ENCODE data around the gene LRRC15.

The LRRC15 gene

DNA sequence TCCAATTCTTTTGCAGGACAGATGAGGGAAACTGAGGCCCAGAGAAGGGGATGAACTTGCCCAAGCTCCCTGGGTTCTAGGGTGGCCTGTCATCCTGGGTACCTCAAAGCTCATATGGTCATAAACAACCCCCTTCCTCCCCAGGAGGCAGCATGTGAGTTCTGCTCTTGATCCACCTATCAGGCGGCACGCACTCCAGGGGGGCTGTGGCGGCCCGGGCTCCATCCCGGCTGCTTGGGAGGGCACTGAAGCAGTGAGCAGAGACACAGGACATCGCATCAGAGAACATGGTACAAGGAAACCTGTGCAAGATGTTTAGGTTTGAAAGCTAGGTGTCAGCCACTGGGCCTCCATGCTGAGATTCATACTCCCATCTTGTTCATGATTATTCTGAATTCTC is 52.6 kb downstream of the LRRC15 start:
- no peak for DNase-seq (ENCODE audit: low read depth)

DNA sequence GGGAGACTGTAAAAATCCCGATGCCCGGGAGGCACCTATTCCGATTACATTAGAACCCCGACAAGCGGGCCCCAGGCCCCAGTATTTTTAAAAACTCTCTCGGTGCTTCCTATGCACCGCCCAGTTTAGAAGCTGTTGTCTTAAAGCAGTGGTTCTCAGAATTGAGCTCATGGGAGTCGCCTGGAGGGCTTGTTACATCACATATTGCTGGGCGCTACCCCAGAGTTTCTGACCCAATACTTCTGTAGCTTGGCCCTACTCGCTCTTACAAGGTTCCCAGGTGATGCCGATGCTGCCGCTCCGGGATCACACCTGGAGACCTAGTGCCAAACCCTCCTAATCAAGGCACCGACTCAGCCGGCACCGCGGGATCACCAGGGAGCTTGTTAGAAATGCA is 53.6 kb downstream of the LRRC15 start:
- no peak for DNase-seq (ENCODE audit: low read depth)

DNA sequence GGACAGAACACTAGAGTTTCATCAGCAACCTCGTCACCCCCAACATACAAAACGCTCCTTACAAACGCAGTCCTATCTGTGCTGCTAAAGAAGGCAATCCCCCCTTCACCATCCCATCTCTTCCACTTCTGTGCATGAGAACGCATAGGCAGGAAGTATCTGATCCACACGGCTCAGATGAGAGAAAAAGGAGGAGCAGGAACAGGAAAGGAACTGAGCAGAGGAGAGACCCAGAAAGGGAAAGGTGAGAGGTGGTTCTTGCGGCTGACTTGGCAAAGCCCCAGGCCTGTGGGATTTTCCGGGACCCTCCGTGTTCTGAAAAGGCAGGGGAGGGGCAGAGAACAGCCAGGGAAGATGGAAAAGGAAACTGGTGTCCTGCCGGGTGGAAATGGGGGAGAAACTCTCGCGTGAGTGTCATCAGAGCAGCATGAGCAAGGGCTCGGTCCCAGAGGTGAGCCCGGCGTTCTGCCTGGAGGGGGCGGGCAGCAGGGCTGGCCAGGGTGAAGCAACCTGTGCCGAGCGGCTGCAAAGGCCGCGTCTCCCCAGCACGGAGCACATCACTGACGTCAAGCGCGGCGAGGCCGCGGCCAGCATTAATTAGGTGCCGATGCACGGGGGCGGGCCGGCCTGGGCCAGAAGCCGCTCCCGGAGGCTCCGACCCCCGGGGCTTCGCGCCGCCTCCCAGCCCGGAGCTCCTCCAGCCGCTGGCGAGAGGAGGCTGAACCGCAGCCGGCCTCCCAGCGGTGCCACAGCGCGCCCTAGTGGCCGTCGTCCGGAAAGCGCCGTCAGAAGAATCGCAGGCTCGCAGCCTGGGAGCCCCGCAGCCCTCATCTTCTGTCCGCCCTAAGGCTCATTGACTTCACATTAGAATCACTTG is 54.2 kb downstream of the LRRC15 start:
- peak; percentile 80 for DNase-seq (ENCODE audit: low read depth)

DNA sequence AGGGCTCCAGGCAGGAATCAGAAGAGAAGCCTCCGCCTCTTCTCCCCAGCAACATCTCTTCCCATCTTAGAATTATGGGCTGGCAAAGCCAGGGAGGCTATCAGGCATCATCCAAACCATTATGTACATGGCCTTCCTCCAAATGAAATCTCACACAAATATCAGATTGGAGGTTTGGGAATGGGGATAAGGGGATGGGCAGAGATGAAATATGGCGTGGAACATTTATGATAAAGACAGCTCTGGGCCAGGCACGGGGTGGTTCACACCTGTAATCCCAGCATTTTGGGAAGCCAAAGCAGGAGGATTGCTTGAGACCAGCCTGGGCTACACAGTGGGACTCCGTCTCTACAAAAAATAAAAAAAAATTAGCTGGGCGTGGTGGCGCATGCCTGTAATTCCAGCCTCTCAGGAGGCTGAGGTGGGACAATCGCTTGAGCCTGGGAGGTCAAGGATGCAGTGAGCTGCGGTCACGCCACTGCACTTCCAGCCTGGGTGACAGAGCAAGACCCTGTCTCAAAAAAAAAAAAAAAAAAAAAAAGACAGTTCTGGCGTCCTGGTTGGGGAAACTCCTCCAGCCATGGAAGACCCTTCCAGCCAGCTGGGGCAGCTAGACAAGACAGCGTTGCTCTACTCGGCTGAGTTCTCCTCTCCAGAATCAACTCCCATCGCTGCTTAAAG is 55.0 kb downstream of the LRRC15 start:
- DNase-seq (ENCODE audit: low read depth) = no peak

DNA sequence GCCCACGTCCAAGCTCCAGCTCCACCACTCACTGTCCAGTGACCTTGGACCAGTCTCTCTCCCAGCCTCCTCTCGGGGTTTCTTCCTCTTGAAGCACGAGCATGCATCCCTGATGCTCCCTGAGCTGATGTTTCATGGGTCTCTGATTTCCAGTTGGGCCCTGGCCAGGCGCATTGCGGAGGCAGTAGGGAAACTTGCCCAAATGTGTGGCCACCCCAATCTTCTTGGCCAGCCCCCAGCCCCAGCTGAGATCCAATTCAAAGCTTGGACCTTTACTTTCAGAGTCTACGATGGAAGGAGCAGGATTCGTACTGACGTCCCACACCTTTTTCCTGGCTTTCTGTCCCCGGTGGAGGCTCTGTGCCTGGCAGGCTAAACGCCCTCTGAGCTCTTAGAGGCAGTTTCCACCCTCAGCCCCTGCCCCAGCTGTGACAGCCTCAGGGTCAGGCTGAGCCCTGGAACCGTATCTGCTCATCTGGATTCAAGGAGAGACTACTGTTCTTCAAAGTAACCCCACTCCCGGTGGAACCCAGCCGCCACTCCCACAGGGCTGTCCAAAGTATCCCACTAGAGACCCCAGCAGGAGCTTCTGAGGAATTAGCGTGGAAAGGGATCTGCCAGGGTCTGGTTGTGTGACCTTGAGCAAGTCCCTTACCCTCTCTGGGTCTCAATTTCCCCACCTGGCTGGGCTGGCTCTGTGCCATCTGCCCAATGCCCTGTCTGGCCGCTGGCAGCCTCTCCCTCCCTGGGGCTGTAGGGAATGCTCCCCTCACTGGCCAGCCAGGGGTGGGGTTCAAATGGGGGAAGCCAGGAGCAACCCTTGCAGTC is 55.8 kb downstream of the LRRC15 start:
- DNase-seq (ENCODE audit: low read depth) = no peak

- DNase-seq (ENCODE audit: low read depth) = no peak
Observed at GRCh38 chr3:194312743-194313281, 56.7 kb downstream of the LRRC15 start.

GRCh38 chr3:194312186-194312742 is 57.3 kb downstream of the LRRC15 start:
- no peak for DNase-seq (ENCODE audit: low read depth)

DNA sequence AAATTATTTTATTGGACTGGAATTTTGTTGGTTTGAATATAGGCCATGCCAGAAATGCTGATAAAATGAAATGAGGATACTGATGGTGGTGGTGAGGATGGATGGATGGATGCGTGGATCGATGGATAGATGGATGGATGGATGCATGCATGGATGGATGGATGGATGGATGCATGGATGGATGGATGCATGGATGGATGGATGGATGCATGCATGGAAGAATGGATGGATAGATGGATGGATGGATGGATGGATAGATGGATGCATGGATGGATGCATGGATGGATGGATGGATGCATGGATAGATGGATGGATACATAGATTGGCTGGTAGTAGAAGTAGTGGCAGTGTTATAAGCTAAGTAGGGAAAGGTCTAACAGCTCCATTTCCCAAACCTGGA is 58.5 kb downstream of the LRRC15 start:
- DNase-seq (ENCODE audit: low read depth) = no peak

DNA sequence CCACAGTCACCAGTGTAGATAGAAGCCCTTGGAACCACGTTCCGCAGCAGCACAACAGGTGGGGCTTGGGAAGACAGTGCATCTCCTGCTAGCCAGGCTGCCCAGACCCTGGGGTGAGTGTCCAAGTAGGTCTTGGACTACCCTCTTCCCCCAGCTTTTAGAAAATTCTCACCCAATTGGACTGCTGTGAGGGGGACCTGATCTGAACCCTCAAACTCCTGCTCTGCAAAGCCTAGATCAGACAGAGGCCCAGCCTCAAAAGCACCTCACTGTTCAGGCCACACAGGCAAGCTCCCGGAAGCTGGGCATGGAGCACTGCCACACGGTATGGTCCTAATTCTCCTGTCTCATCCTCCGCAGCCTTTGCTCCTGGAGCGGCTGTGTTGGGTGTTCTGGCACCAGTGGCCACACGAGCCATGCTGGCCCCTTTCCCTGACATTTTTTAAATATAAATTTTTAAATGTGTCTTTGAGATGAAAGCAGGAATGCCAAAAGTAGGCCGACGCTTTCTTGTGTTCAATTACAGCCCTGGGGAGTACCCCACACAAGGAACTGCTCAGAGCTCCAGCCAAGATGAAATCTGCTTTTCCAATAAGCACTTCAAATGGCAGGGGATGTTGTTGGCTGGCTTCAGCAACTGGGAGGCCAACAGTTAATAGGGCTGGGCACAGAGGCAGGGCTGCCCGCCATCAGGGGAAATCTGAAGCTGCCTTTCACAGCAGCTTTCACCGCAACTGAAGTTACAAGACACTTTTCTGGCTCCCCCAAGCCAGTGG is 59.3 kb downstream of the LRRC15 start:
- DNase-seq (ENCODE audit: low read depth) = no peak

DNA sequence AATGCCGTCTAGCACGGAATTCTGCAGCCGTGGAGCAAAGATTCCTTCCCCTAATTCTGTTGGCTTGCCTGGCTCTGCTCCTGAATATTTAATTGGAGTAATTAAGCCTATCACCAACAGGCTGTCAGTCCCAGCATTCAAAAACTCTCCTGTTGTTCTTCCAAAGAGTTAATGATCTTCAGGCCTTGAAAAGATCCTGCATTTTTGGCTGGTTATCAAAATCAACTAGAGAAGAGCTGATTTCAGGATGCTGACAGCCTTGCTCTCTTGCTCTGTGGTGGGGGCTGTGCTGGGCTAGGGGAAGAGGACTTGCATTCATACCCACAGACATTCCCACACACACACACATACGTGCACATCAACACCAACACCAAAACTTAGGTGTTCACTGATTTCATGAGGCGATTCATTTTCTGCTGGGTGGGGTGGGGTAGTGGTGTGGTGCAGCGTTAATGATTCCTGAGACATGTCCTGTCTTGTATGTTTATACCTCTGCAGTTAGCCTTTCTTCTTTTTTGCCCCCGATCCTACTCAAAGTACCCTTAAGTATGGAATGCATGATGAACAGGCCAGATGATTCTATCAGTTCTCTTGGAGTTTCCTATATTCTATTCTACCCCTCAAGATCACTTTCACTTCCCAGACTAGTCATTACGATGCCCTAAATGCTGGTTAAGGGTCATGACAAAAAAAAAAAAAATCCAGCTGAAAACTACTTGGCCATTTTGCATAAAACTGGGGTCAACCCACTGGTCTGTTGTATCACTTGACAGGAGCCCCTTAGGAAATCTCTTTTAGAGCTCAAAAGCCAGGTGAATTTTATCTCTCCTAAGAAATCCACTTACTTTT is 60.7 kb downstream of the LRRC15 start:
- DNase-seq (ENCODE audit: low read depth) = no peak

DNA sequence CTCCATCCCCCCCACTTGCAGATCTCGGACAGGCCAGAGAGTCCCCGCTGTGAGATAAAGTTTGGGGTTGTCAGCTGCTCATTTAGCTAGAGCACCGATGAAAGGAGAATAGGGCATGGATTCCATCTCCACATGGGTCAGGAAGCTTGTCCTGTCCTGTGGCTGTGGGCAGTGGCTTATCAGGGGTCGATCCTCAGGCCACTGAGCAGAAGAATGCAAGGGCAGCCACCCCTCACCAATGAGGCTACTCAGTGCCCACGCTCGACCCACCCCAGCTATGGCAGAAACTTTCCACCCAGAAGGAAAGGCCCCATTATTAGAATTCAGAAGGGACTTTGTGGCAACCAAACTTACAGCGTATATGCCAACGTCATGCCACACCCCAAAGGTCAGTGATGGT is 61.7 kb downstream of the LRRC15 start:
- no peak for DNase-seq (ENCODE audit: low read depth)

- DNase-seq (ENCODE audit: low read depth) = no peak
Observed at GRCh38 chr3:194306771-194307640, 62.5 kb downstream of the LRRC15 start.

DNA sequence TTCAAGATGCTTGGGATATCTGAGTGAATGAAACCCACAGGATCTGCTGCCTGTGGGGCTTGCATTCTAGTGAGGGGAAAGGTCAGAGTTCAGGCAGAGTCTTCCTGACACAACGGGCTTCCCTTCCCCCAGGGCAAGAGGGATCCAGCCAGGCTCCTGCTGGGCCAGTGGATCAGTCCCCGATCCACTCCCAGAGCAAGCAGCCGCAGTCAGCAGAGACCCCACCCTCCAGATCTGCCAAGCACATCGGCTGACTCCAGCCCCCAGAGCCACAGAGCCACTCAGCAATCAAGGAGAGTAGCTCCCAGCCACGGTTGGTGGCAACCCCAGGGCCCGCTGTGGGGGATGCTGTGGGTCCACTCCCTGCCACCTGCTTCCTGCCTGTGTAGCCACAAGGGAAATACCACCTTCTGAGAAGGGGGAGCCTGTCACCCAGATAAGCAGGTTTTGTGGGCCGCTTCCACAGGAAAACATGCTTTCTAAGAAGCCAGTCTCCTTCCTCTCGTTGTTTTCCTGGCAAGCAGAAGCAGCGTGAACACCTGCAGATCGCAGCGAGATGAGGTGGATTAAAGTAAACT is 63.3 kb downstream of the LRRC15 start:
- DNase-seq (ENCODE audit: low read depth) = no peak

DNA sequence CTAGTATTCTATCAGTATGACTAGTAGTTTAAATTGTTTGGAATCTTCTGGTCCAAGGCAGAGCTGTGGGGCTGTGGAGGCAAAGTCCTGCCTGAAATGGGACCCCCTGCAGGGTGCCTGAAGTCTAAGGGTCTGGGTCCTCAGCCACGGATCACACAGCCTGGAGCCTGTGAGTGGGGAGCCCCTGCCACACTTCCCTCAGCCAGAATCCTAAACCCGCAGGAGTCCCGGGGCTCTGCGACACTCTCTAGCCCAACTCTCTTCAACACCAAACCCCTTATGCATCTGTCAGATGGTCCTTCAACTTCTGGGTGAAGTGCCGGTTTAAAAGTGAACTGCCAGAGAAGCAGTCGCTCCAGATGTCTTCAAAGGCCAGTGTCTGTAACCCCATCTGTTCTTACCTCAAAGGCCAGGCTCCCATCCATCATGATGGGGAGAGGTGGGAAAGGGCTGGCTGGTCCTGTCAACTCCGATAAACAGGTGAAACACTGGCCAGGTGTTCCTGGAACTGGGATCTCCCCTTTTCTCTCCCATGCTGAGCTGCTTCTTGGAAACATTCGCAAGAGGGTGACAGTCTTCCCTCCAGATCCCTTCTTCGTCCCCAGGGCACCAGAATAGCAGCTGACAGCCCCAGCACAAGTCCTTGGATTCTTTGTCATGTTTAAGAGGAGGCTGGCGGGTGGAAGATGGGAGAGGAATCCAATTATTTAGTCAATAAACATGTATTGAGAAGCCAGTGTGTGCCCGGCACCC is 64.0 kb downstream of the LRRC15 start:
- DNase-seq (ENCODE audit: low read depth) = no peak
